ENCODE results near the gene DTNB.
"Not testable (repeated sequence)": the region's sequence is repeated elsewhere in the genome, so short reads cannot be mapped to it uniquely, and the experiment has no call there.

The DTNB gene

GRCh38 chr2:25541378-25541777 lies 132.0 kb downstream of the DTNB start:
- DNase-seq (ENCODE audit: low spot score) = no peak

- DNase-seq (ENCODE audit: low spot score) = no peak
These were observed 134.2 kb downstream of the DTNB start for GRCh38 chr2:25539136-25539535.

- no peak for DNase-seq (ENCODE audit: low spot score)
These were observed 135.9 kb downstream of the DTNB start for GRCh38 chr2:25537526-25537925.

DNA sequence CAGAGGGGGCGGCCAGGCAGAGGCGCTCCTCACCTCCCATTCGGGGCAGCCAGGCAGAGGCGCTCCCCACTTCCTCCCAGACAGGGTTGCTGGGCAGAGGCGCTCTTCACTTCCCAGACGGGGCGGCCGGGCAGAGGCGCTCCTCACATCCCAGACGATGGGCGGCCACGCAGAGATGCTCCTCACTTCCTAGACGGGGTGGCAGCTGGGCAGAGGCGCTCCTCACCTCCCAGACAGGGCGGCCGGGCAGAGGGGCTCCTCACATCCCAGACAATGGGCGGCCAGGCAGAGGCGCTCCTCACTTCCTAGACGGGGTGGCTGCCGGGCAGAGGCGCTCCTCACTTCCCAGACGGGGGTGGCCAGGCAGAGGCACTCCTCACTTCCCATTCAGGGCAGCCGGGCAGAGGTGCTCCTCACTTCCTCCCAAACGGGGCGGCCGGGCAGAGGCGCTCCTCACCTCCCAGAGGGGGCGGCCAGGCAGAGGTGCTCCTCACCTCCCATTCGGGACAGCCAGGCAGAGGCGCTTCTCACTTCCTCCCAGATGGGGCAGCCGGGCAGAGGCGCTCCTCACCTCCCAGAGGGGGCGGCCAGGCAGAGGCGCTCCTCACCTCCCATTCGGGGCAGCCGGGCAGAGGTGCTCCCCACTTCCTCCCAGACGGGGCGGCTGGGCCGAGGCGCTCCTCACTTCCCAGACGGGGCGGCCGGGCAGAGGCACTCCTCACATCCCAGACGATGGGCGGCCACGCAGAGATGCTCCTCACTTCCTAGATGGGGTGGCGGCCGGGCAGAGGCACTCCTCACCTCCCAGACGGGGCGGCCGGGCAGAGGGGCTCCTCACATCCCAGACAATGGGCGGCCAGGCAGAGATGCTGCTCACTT lies 137.7 kb downstream of the DTNB start:
- DNase-seq (ENCODE audit: low spot score) = not testable (repeated sequence)

DNA sequence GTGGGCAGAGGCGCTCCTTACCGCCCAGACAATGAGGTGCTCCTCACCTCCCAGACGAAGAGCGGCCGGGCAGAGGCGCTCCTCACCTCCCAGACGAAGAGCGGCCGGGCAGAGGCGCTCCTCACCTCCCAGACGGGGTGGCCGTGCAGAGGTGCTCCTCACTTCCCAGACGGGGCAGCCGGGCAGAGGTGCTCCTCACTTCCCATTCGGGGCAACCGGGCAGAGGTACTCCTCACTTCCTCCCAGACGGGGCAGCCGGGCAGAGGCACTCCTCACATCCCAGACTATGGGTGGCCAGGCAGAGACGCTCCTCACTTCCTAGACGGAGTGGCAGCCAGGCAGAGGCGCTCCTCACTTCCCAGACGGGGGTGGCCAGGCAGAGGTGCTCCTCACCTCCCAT lies 138.4 kb downstream of the DTNB start:
- not testable (repeated sequence) for DNase-seq (ENCODE audit: low spot score)

DNA sequence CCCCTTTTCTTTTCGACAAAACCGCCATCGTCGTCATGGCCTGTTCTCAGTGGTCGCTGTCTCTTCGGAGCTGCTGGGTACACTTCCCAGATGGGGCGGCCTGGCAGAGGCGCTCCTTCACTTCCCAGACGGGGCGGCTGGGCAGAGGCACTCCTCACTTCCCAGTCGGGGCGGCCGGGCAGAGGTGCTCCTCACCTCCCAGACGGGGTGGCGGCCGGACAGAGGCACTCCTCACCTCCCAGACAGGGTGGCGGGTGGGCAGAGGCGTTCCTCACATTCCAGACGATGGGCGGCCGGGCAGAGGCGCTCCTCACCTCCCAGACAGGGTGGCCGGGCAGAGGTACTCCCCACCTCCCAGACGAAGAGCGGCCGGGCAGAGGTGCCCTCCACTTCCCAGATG lies 138.9 kb downstream of the DTNB start:
- no peak for DNase-seq (ENCODE audit: low spot score)

GRCh38 chr2:25533771-25534170 lies 139.6 kb downstream of the DTNB start:
- DNase-seq (ENCODE audit: low spot score) = not testable (repeated sequence)

- DNase-seq (ENCODE audit: low spot score) = no peak
These were observed 140.9 kb downstream of the DTNB start for GRCh38 chr2:25532521-25532920.

- no peak for DNase-seq (ENCODE audit: low spot score)
These were observed 144.3 kb downstream of the DTNB start for GRCh38 chr2:25529034-25529433.

DNA sequence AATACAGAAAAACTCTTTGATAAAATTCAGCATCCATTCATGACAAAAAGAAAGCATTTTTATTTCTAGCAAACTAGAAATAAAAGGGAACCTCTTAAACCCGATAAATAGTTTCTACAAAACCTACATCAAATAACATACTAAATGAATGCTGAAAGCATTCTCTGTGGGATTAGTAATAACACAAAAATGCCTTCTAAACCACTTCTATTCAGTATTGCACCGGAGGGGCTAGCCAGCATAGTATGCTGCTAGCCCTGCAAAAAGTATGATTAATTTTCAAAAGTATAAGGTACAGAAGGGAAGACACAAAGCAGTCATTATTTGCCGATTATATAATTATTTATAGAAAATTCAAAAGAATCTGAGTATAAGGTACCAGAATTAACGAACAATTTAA lies 145.2 kb downstream of the DTNB start:
- DNase-seq (ENCODE audit: low spot score) = no peak

DNA sequence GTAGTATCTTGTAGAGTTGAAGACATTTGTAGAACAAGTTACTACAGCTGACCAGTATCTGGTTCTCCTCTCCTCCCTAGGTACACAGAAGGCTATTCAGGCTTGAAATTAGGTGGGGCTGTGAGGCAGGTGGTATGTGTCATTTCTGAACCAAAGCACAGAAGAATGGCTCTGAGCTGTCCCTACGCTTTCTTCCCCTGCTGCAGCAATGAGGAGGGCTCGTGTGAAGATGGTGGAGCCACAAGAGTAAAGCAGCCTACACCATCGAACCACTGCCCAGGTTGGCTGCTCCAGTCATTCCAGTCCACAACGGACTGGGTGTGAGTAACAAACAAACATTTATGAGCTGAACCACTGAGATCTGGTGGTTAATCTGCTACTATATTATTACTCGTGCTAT lies 148.9 kb downstream of the DTNB start:
- DNase-seq (ENCODE audit: low spot score) = no peak

- no peak for DNase-seq (ENCODE audit: low spot score)
These were observed 150.3 kb downstream of the DTNB start for GRCh38 chr2:25523060-25523459.

DNA sequence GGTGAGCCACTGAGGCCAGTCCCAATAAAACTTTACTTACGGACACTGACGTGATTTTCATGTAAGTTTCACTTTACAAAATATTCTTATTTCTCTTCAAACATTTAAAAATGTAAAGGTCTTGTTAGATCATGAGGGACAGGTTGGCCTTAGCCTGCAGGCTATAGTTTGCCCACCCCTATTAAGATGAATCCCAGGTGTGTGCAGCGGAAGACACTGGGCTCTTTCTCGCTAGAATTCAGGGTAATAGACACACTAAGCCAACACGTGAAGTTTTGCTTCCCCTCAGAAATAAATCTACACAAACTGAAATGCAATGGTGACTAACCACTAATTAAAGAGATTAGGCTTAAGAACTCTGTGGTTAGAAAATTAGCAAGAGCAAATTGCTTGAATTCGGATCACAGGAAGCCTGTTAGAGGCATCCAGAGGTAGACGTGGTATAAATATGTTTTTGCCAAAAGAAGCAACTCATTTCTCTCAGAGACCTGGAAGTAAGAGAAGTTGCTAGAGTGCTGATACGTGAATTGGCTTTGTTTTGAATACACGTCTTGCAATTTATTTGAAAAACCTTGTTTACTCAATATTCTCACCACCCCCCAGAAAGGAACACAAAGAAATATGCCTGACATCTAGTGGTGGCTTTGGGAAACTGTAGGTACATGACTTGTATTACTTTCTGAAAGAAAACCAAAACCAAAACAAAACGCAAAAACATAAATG lies 151.6 kb downstream of the DTNB start:
- peak; percentile 38 for DNase-seq (ENCODE audit: low spot score)

DNA sequence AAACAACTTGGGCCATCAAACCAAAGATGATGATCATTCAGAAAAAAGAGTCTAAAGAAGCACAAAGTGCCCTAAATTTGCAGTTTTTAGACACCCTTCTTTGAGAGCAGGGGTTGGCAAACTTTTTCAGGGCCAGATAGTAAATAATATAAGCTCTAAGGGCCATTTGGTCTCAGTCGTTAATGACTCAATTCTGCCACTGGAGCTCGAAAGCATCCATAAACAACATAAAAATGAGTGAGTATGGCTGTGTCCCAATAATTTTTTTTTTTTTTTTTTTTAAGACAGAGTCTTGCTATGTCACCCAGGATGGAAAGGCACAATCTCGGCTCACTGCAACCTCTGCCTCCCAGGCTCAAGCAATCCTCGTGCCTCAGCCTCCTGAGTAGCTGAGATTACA lies 152.3 kb downstream of the DTNB start:
- no peak for DNase-seq (ENCODE audit: low spot score)

- DNase-seq (ENCODE audit: low spot score) = no peak
These were observed 155.7 kb downstream of the DTNB start for GRCh38 chr2:25517701-25518100.

GRCh38 chr2:25514043-25514637 lies 159.2 kb downstream of the DTNB start:
- no peak for DNase-seq (ENCODE audit: low spot score)

GRCh38 chr2:25512707-25513106 lies 160.7 kb downstream of the DTNB start:
- no peak for DNase-seq (ENCODE audit: low spot score)

- no peak for DNase-seq (ENCODE audit: low spot score)
These were observed 167.2 kb downstream of the DTNB start for GRCh38 chr2:25506226-25506625.

GRCh38 chr2:25505622-25506021 lies 167.8 kb downstream of the DTNB start:
- DNase-seq (ENCODE audit: low spot score) = no peak

DNA sequence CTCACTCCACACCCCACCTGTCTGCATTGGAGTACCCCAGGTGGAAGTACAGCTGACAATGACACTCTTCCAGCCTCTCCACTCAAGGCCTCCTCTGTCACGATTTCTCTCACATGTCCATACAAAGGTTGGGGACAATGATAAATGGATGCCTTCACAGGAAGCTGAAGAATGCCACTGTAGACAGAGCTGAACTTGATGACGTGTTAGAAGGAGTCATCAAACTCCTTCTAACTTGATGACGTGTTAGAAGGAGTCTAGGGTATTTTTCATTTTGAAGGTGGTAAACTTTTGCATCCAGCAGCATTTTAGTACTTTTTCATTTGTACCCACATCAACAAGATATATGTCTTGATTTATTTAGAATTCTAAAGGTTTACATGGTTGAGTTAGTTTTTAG lies 168.2 kb downstream of the DTNB start:
- DNase-seq (ENCODE audit: low spot score) = no peak

GRCh38 chr2:25504266-25504665 lies 169.1 kb downstream of the DTNB start:
- DNase-seq (ENCODE audit: low spot score) = no peak

DNA sequence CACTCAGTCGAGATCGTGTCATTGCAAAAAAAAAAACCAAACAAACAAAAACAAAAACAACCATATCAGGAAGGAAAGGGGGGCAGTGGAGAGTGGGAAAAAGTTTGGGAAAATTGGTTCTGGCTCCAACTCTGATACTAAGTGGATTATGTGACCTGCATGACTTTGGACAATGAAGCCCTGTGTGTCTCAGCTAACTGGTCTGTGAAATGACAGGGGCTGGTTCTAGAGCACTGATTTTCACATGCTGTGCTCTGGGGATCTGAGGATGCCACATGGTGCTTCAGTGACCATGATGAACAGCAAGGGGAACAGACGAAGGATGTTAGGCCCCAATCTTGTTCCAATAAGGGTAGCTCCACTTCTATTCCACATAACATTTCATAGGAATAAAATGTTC lies 174.2 kb downstream of the DTNB start:
- DNase-seq (ENCODE audit: low spot score) = no peak

- DNase-seq (ENCODE audit: low spot score) = no peak
These were observed 175.4 kb downstream of the DTNB start for GRCh38 chr2:25497918-25498407.

All from D341Med (cell line).